Left hindlimb (tissue), 1 donor: Measurements from ENCODE around the gene PIEZO1.

Source experiments
- DNase-seq: peaks from one replicate; pipeline ENCODE4 v3.0.0-alpha.2; 2018

Gene PIEZO1

GRCh38 chr16:88714420-88715302 lies 70.4 kb downstream of the PIEZO1 start:
- DNase-seq: no peak

GRCh38 chr16:88713568-88714419 lies 71.2 kb downstream of the PIEZO1 start:
- DNase-seq: no peak

- no peak for DNase-seq
These were observed 72.0 kb downstream of the PIEZO1 start for GRCh38 chr16:88713054-88713453.

GRCh38 chr16:88712362-88712979 lies 72.5 kb downstream of the PIEZO1 start:
- DNase-seq: no peak

GRCh38 chr16:88711750-88712340 lies 73.2 kb downstream of the PIEZO1 start:
- DNase-seq: no peak

- DNase-seq: no peak
These were observed 74.5 kb downstream of the PIEZO1 start for GRCh38 chr16:88710556-88710955.

GRCh38 chr16:88706965-88707826 lies 77.8 kb downstream of the PIEZO1 start:
- DNase-seq: no peak

GRCh38 chr16:88706229-88706964 lies 78.6 kb downstream of the PIEZO1 start, which contains the start of the genes CTU2 and RNF166:
CTU2 (plus strand) TSS chr16:88706503; CDS start chr16:88706531, 28 bp downstream.
RNF166 (minus strand) TSS chr16:88706408; CDS start chr16:88706325, 83 bp downstream.
- DNase-seq: peak; percentile 88

GRCh38 chr16:88705801-88706228 lies 79.2 kb downstream of the PIEZO1 start:
- DNase-seq: no peak

GRCh38 chr16:88705076-88705684 lies 79.8 kb downstream of the PIEZO1 start:
- DNase-seq: no peak

- no peak for DNase-seq
These were observed 81.3 kb downstream of the PIEZO1 start for GRCh38 chr16:88703486-88704309.

- DNase-seq: no peak
These were observed 82.4 kb downstream of the PIEZO1 start for GRCh38 chr16:88702371-88703210.

- no peak for DNase-seq
These were observed 83.2 kb downstream of the PIEZO1 start for GRCh38 chr16:88701581-88702370.

GRCh38 chr16:88700636-88701482 lies 84.2 kb downstream of the PIEZO1 start:
- peak; percentile 78 for DNase-seq

- DNase-seq: no peak
These were observed 84.7 kb downstream of the PIEZO1 start for GRCh38 chr16:88700322-88700635.

- DNase-seq: no peak
These were observed 85.8 kb downstream of the PIEZO1 start for GRCh38 chr16:88699180-88699579.

GRCh38 chr16:88698646-88699045 lies 86.4 kb downstream of the PIEZO1 start:
- DNase-seq: no peak
